GM12878 (cell line): ENCODE measurements around the gene HLA-DMA. TPM values are rescaled to one million over a fixed set of nuclear protein-coding genes. Genes with fewer than 3 reads are reported as not detected.

Source experiments
- ATAC-seq: fragments of 200-7000 bp; cut with Tn5 transposase; 3 replicates; pipeline ENCODE4 v1.9.1; 2020; ENCODE audit warnings: mild to moderate bottlenecking, moderate library complexity
- BruUV-seq: library from RNA; stranded (reverse); fragments of 400-500 nt; replicated peaks from 2 replicates; lab custom pipeline; 2021; lab: Mats Ljungman, UMichigan
- CTCF ChIA-PET: fragments of 300-600 bp; sonication (Branson Sonifier 250); formaldehyde crosslinking; extraction: SDS; loops from one replicate; lab custom pipeline; 2021; ENCODE audit warnings: inconsistent platforms; lab: Yijun Ruan, JAX
- POLR2A ChIA-PET: fragments of 350-600 bp; formaldehyde crosslinking; extraction: SDS; loops from one replicate; lab custom pipeline; 2021; ENCODE audit warnings: inconsistent platforms; lab: Charles Lee
- RAD21 ChIA-PET: fragments of 300-600 bp; sonication (Branson Sonifier 250); formaldehyde crosslinking; loops from one replicate; lab custom pipeline; 2023; ENCODE audit warnings: antibody characterized with exemption; ENCODE audit not compliant: unreplicated experiment; lab: Charles Lee
- SMC1A ChIA-PET: fragments of 300-600 bp; sonication (Branson Sonifier 250); formaldehyde crosslinking; loops from one replicate; lab custom pipeline; 2023; ENCODE audit not compliant: unreplicated experiment, uncharacterized antibody; lab: Charles Lee
- DNase-seq: peaks from one replicate; pipeline ENCODE4 v3.0.0-alpha.2; 2011; ENCODE audit warnings: low read depth, low spot score
- FAIRE-seq: peaks from 3 replicates; lab custom pipeline; 2011; peaks lifted over from hg19 to GRCh38; lab: Jason Lieb, UNC
- H2AFZ ChIP-seq: 2 replicates; pipeline ENCODE4 v1.6.0; 2011; ENCODE audit warnings: low read depth, low read length, control low read depth; ENCODE audit not compliant: control insufficient read depth
- H3K27ac ChIP-seq: 2 replicates; pipeline ENCODE4 v1.5.1; 2011; ENCODE audit warnings: control low read depth; ENCODE audit not compliant: control insufficient read depth, insufficient read depth
- H3K27me3 ChIP-seq, 2 experiments: replicated peaks in 1 of 2; 2 replicates each; pipeline versions ENCODE4 v1.6.0 to v1.6.1; 2011; ENCODE audit warnings: low read length in 1 of 2; ENCODE audit not compliant: control insufficient read depth in 2 of 2, insufficient read depth in 2 of 2
- H3K36me3 ChIP-seq, 2 experiments: 2 replicates each; pipeline ENCODE4 v1.5.1; 2011; ENCODE audit warnings: low read length in 1 of 2; ENCODE audit not compliant: control insufficient read depth in 2 of 2, insufficient read depth in 2 of 2
- H3K4me1 ChIP-seq: 2 replicates; pipeline ENCODE4 v1.6.1; 2011; ENCODE audit warnings: mild to moderate bottlenecking, low read length, moderate library complexity, mixed read lengths; ENCODE audit not compliant: control insufficient read depth, insufficient read depth
- H3K4me2 ChIP-seq: 2 replicates; pipeline ENCODE4 v1.6.0; 2011; ENCODE audit warnings: control low read depth; ENCODE audit not compliant: control insufficient read depth, insufficient read depth
- H3K4me3 ChIP-seq: fragments of 200-600 bp; sonication (generic); 2 replicates; pipeline ENCODE4 v1.5.1; 2016
- H3K79me2 ChIP-seq: 2 replicates; pipeline ENCODE4 v1.6.0; 2011; ENCODE audit warnings: low read length; ENCODE audit not compliant: control insufficient read depth, insufficient read depth
- H3K9ac ChIP-seq: 2 replicates; pipeline ENCODE4 v1.8.0; 2011; ENCODE audit warnings: low read length, control low read depth, mixed read lengths; ENCODE audit not compliant: control insufficient read depth, insufficient read depth
- H3K9me3 ChIP-seq: replicated peaks from 3 replicates; pipeline ENCODE4 v1.5.1; 2011; ENCODE audit warnings: mild to moderate bottlenecking, low read length; ENCODE audit not compliant: control insufficient read depth, insufficient read depth
- H4K20me1 ChIP-seq: 2 replicates; pipeline ENCODE4 v1.6.0; 2011; ENCODE audit not compliant: control insufficient read depth, insufficient read depth
- ATF3 ChIP-seq: IDR thresholded peaks from 2 replicates; pipeline ENCODE4 v1.6.1; 2011; ENCODE audit warnings: low read depth, mild to moderate bottlenecking, low read length, moderate library complexity, borderline replicate concordance; ENCODE audit errors: extremely low read depth
- BCL3 ChIP-seq: IDR thresholded peaks from 2 replicates; pipeline ENCODE4 v1.6.1; 2011; ENCODE audit warnings: borderline replicate concordance, low read depth, mild to moderate bottlenecking, moderate library complexity, low read length; ENCODE audit not compliant: insufficient read depth, poor library complexity, severe bottlenecking
- CEBPZ ChIP-seq: fragments of 150-350 bp; IDR thresholded peaks from 2 replicates; pipeline ENCODE4 v1.6.1; 2016; ENCODE audit warnings: low read depth, low read length
- CTCF ChIP-seq, 3 experiments: IDR thresholded peaks in 2 of 3; conservative IDR thresholded peaks in 1 of 3; 2 replicates each; pipeline ENCODE4 v1.5.1; 2011; ENCODE audit warnings: low read depth in 3 of 3, low read length in 3 of 3, mild to moderate bottlenecking in 3 of 3, control low read depth in 2 of 3, moderate library complexity in 2 of 3, inconsistent platforms in 1 of 3, mixed read lengths in 1 of 3; ENCODE audit not compliant: control insufficient read depth in 2 of 3, insufficient read depth in 1 of 3; ENCODE audit errors: extremely low read depth in 1 of 3
- IRF4 ChIP-seq: IDR thresholded peaks from 2 replicates; pipeline ENCODE4 v1.6.1; 2011; ENCODE audit warnings: low read depth, low read length
- KLF5 ChIP-seq: fragments of 450-650 bp; IDR thresholded peaks from 2 replicates; pipeline ENCODE4 v1.6.1; 2014; ENCODE audit warnings: mild to moderate bottlenecking; ENCODE audit not compliant: partially characterized antibody
- POU2F2 ChIP-seq: IDR thresholded peaks from 3 replicates; pipeline ENCODE4 v1.6.1; 2011; ENCODE audit warnings: low read depth, mild to moderate bottlenecking, low read length, borderline replicate concordance
- WRNIP1 ChIP-seq: IDR thresholded peaks from 2 replicates; pipeline ENCODE4 v1.6.1; 2011; ENCODE audit warnings: low read depth, low read length, improper control_type of control experiment, borderline replicate concordance
- ZNF217 ChIP-seq: fragments of 450-650 bp; IDR thresholded peaks from 2 replicates; pipeline ENCODE4 v1.6.1; 2017; ENCODE audit warnings: antibody characterized with exemption, mild to moderate bottlenecking
- ZSCAN29 ChIP-seq: fragments of 450-650 bp; IDR thresholded peaks from 2 replicates; pipeline ENCODE4 v1.6.1; 2017; ENCODE audit warnings: mild to moderate bottlenecking, moderate library complexity
- WGBS: methylation state at CpG from one replicate; pipeline ENCODE4 v1.1.6; 2016; ENCODE audit warnings: low lambda C conversion rate; ENCODE audit not compliant: insufficient replicate concordance, insufficient coverage; ENCODE audit errors: missing lambda C conversion rate; 5-methylcytosine and 5-hydroxymethylcytosine counted together
- in situ Hi-C: fragments of 300-500 bp; cut with MboI; formaldehyde crosslinking; loops from 9 replicates; pipeline ENCODE4 v1.14.3; 2018; ENCODE audit warnings: mixed read lengths
- intact Hi-C: fragments of 100-400 bp; cut with micrococcal nuclease; formaldehyde crosslinking; loops from one replicate; pipeline ENCODE4 v1.14.2; 2022; ENCODE audit not compliant: unreplicated experiment
- polyA plus RNA-seq, 11 experiments: library from polyadenylated mRNA; depleted of rRNA in 4 of 11; unstranded in 6 of 11; stranded (reverse) in 5 of 11; fragments of >200 nt; fragmentation: Nextera tagmentation in 4 of 11; fragmentation: Illumina TruSeq in 1 of 11; extraction: Ambion mirVana in 4 of 11; extraction: Trizol in 1 of 11; gene quantifications; 1 replicate in 1 of 11; 2 replicates in 10 of 11; pipeline versions ENCODE4 v1.2.1 to v1.2.3, GENCODE V29; 2011 to 2016; ENCODE audit warnings: inconsistent platforms in 2 of 11, missing spikeins in 2 of 11, low read depth in 1 of 11
- total RNA-seq, 4 experiments: library from RNA; depleted of rRNA in 3 of 4; stranded (reverse); fragments of >200 nt in 3 of 4; fragmentation: Illumina TruSeq in 1 of 4; extraction: Trizol in 1 of 4; gene quantifications; 2 replicates each; pipeline versions ENCODE4 v1.2.1 to v1.2.3, GENCODE V29; 2013 to 2021

HLA-DMA gene
- total and polyA plus RNA-seq, 10 of the 15 experiments (the other 5 are each of a cell fraction or from before 2014, with no cell fraction given) = 177 to 552 (median 309) TPM

- no peak for TF ChIP-seq ATF3
- no peak for TF ChIP-seq CEBPZ
These were observed 16.2 kb upstream of the HLA-DMA start (continued) for GRCh38 chr6:32968867-32969684.

GRCh38 chr6:32968093-32968866, 15.4 kb upstream of the HLA-DMA start, which contains the start of gene BRD2:
Gene BRD2 (plus strand): TSS chr6:32968594. CDS start chr6:32972899, 4,305 bp downstream.
- Histone ChIP-seq H4K20me1 (peaks cover 8% of the 10 kb centered on the region), H3K27me3 (no peaks in the 10 kb centered on the region), H3K27ac (peak within 1 kb of the TSS; percentile 100), H3K79me2 (peaks cover 70% of the 10 kb centered on the region), H3K36me3 (peaks cover 5 to 9% of the 10 kb centered on the region in 2 experiments; a peak in 3 of 4 replicates), H3K9me3 (no peaks in the 10 kb centered on the region), H3K9ac (peak within 1 kb of the TSS; percentile 100), H2AFZ (peak within 1 kb of the TSS; percentile 88), H3K4me3 (peak within 1 kb of the TSS; percentile 90), H3K4me1 (peaks cover 8% of the 10 kb centered on the region), H3K4me2 (peak within 1 kb of the TSS; percentile 98)
- WGBS = under 1% methylated on average over 55 of the region's 62 CpGs
- RAD21 ChIA-PET = interaction anchor here (1.0 to 12.2 kb wide), 10 partner anchors 12 to 130 kb away, joined by 3 to 224 read pairs (median 7); partner anchors contain the start of genes HLA-DMA, HLA-DMB, PSMB8 and TAP2
- TSS peak; percentile 68 for BruUV-seq
- ATAC-seq = peak; percentile 47
- CTCF ChIA-PET = interaction anchor here (1.0 to 13.8 kb wide), 13 partner anchors 12 to 101 kb away, joined by 3 to 243 read pairs (median 12); partner anchors contain the start of genes HLA-DMA and HLA-DMB
- intact Hi-C loops = no loop called here
- SMC1A ChIA-PET = interaction anchor here (0.6 to 17.2 kb wide), 8 partner anchors 14 to 106 kb away, joined by 3 to 347 read pairs (median 13); partner anchors contain the start of genes HLA-DMA and HLA-DMB
- POLR2A ChIA-PET = interaction anchor here (0.8 to 16.6 kb wide), 20 partner anchors 12 to 346 kb away, joined by 3 to 486 read pairs (median 4); partner anchors contain the start of genes HLA-DMA, HLA-DMB, HLA-DPA1 and HLA-DPB1
- FAIRE-seq = peak; percentile 31
- peak; percentile 93 for DNase-seq
- in situ Hi-C loops = loop anchor here (25.0 kb wide), 2 partner anchors 1406 to 1694 kb away; partner anchors contain the start of gene LTA
- no peak for TF ChIP-seq ZSCAN29
- 0 out of 2 replicates have a peak, but pooled peaks have one; percentile 6 for TF ChIP-seq IRF4
- no peak for TF ChIP-seq CTCF (IDR thresholded peaks at IDR 0.05 in 2 of 3, conservative IDR thresholded peaks at IDR 0.05 in 1 of 3; ENCODE audit: control insufficient read depth in 2 of 3, extremely low read depth in 1 of 3, insufficient read depth in 1 of 3, low read depth in 3 of 3, low read length in 3 of 3)
- no peak for TF ChIP-seq KLF5
- peak; percentile 11; the same call in 1 of the 2 replicates for TF ChIP-seq ZNF217
- no peak for TF ChIP-seq WRNIP1
- peak; percentile 36 for TF ChIP-seq BCL3
- TF ChIP-seq POU2F2 = no peak; the same call in 2 of the 3 replicates
